Measurements from ENCODE around the gene TSKU.

GRCh38 chr11:76753449-76753848, 29.7 kb upstream of the TSKU start:
- TF ChIP-seq, protein P1, sequence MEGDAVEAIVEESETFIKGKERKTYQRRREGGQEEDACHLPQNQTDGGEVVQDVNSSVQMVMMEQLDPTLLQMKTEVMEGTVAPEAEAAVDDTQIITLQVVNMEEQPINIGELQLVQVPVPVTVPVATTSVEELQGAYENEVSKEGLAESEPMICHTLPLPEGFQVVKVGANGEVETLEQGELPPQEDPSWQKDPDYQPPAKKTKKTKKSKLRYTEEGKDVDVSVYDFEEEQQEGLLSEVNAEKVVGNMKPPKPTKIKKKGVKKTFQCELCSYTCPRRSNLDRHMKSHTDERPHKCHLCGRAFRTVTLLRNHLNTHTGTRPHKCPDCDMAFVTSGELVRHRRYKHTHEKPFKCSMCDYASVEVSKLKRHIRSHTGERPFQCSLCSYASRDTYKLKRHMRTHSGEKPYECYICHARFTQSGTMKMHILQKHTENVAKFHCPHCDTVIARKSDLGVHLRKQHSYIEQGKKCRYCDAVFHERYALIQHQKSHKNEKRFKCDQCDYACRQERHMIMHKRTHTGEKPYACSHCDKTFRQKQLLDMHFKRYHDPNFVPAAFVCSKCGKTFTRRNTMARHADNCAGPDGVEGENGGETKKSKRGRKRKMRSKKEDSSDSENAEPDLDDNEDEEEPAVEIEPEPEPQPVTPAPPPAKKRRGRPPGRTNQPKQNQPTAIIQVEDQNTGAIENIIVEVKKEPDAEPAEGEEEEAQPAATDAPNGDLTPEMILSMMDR (conservative IDR thresholded peaks at IDR 0.05 in 1 of 2, IDR thresholded peaks at IDR 0.05 in 1 of 2; ENCODE audit: extremely low read depth in 1 of 2, insufficient read depth in 1 of 2, low read depth in 1 of 2, low read length in 2 of 2): no peak
- no peak for TF ChIP-seq EZH2 (IDR thresholded peaks at IDR 0.05; ENCODE audit: borderline replicate concordance, low read length)
